ENCODE results near the gene APOH.

DNA sequence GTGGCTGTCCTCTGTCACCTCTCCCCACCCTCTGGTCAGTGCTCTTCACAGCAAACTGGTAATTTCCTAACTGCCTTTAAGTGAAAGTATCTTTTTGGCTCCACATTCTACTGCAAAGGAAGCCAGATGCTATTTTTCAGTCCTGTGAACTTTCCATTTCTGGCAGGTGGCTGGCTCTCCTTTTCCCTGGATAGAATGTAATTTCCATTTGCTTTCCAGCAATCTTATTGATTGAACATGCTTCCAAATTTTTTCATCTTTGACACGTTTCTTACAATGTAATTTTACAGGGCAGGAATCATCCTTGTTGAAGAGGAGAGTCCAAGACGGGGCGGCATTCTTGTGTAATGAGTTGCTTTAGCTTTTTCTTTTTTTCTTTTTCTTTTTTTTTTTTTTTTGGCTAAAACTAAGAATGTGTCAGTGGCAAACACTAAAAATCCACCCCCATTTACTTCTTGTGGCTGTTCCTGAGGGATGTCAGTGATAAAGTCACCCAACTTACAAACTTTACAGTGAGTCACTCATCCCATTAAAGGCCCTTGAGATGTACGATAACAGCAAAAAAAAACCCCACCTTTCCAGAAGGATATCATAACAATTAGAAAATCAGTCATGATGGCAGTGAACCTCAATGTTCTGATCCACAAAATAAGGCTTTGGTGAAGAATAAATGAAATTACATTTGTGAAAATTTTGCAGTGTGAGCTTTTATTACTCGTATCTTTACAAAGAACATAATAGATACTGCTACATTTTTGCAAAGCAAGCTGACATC, 43.8 kb upstream of the APOH start:
- TF ChIP-seq YY1 (IDR thresholded peaks at IDR 0.05; ENCODE audit: low read depth, low read length) (no peak), CTCF (IDR thresholded peaks at IDR 0.05; ENCODE audit: control extremely low read depth in 1 of 3, insufficient read depth in 1 of 3, low read depth in 1 of 3, low read length in 3 of 3) (no peak)
- TF ChIP-seq, protein P1, sequence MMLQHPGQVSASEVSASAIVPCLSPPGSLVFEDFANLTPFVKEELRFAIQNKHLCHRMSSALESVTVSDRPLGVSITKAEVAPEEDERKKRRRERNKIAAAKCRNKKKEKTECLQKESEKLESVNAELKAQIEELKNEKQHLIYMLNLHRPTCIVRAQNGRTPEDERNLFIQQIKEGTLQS (IDR thresholded peaks at IDR 0.05; ENCODE audit: insufficient read depth, low read depth, low read length): no peak

Measured in H1 (cell line).